Panc1 (cell line): Measurements from ENCODE around the gene SHLD3.

Experiments
- CTCF ChIP-seq: fragments of 450-650 bp; IDR thresholded peaks from 2 replicates; pipeline ENCODE4 v1.5.1; 2017; ENCODE audit warnings: mild to moderate bottlenecking
- POLR2AphosphoS5 ChIP-seq: IDR thresholded peaks from 2 replicates; pipeline ENCODE4 v1.6.1; 2012; ENCODE audit warnings: mild to moderate bottlenecking, low read depth, low read length, moderate library complexity
- REST ChIP-seq, 2 experiments: IDR thresholded peaks; 2 replicates each; pipeline ENCODE4 v1.6.1; 2011 to 2012; ENCODE audit warnings: low read depth in 2 of 2, control low read depth in 1 of 2, low read length in 1 of 2, mild to moderate bottlenecking in 1 of 2, moderate library complexity in 1 of 2; ENCODE audit not compliant: insufficient read depth in 1 of 2
- SIN3A ChIP-seq: IDR thresholded peaks from 2 replicates; pipeline ENCODE4 v1.6.1; 2012; ENCODE audit warnings: low read depth, mild to moderate bottlenecking, low read length, moderate library complexity, borderline replicate concordance; ENCODE audit not compliant: insufficient read depth
- TCF7L2 ChIP-seq: IDR thresholded peaks from 2 replicates; pipeline ENCODE4 v1.6.1; 2011; ENCODE audit warnings: mild to moderate bottlenecking, low read depth, low read length, inconsistent platforms

GRCh38 chr5:65663804-65664521, 39.1 kb downstream of the SHLD3 start:
- TF ChIP-seq POLR2AphosphoS5 (no peak), CTCF (peak; percentile 55; the same call in 1 of the 2 replicates), REST (IDR thresholded peaks at IDR 0.05; ENCODE audit: insufficient read depth in 1 of 2, low read depth in 2 of 2, low read length in 1 of 2) (no peak), SIN3A (no peak), TCF7L2 (no peak)
